Measurements from ENCODE around the gene CHI3L2. TPM values are rescaled to one million over a fixed set of nuclear protein-coding genes. Genes with fewer than 3 reads are reported as not detected.
A peak's percentile ranks its signal among the peaks of the same experiment; 100 is the strongest.

The CHI3L2 gene
- total RNA-seq, 3 donors from 2014 or later (not counting 1 experiment from before 2014, with no cell fraction given), result 13.5 to 21.1 (median 17.0) TPM

DNA sequence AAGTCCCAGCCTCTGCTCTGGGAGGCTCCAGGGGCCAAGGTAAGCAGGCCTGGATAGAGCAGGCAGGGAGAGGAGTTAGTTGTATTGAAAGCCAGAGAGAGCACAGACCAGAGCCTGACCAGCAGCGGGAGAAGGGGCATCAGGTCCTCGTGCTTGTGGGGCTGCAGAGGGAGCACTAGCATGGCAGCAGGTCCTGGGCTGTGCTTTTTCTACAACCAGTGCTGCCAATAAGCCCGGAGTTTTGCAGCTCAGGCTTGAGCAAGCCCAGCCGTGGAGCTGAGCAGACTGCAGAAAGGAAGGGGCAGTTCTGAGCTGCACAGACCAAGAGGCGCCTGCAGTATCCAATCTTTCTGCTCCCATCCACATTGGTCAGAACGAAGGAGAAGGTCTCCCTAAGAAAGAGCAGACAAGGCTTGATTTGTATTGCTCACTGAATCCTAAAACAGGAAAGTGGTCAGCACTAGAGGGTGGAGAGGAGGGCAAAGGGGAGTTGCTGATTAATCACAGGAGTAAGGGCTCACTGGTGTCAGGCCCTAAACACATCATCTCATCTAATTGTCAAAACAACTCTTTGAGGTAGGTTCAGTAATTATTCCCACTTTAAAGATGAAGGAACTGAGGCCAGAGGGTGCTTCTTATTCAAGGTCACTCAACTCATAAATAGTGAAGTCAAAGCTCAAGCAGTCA lies 29.8 kb upstream of the CHI3L2 start:
- Histone ChIP-seq H3K4me1 (ENCODE audit: control insufficient read depth, insufficient read depth, low read length) (peaks cover 96% of the 10 kb centered on the region), H3K4me3 (ENCODE audit: low read length) (peak overlapping the region; percentile 68), H3K36me3 (ENCODE audit: control insufficient read depth, insufficient read depth, low read length) (peaks cover 63% of the 10 kb centered on the region), H3K27ac (ENCODE audit: low read length) (peak overlapping the region; percentile 87), H3K27me3 (ENCODE audit: control insufficient read depth, insufficient read depth, low read length) (no peaks in the 10 kb centered on the region), H3K9me3 (ENCODE audit: control insufficient read depth, insufficient read depth, low read length) (no peaks in the 10 kb centered on the region)
- H3K9me3 Mint-ChIP-seq, result no peaks in the 10 kb centered on the region
- ATAC-seq, result no peak
- TF ChIP-seq, protein P1, sequence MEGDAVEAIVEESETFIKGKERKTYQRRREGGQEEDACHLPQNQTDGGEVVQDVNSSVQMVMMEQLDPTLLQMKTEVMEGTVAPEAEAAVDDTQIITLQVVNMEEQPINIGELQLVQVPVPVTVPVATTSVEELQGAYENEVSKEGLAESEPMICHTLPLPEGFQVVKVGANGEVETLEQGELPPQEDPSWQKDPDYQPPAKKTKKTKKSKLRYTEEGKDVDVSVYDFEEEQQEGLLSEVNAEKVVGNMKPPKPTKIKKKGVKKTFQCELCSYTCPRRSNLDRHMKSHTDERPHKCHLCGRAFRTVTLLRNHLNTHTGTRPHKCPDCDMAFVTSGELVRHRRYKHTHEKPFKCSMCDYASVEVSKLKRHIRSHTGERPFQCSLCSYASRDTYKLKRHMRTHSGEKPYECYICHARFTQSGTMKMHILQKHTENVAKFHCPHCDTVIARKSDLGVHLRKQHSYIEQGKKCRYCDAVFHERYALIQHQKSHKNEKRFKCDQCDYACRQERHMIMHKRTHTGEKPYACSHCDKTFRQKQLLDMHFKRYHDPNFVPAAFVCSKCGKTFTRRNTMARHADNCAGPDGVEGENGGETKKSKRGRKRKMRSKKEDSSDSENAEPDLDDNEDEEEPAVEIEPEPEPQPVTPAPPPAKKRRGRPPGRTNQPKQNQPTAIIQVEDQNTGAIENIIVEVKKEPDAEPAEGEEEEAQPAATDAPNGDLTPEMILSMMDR (IDR thresholded peaks at IDR 0.05), result no peak
- peaks cover 30% of the 10 kb centered on the region for H3K36me3 Mint-ChIP-seq
- peak overlapping the region; percentile 91 to 95 for H3K27ac Mint-ChIP-seq
- peaks cover 90 to 94% of the 10 kb centered on the region in 2 donors for H3K4me1 Mint-ChIP-seq
- DNase-seq, result peak in 1 of 2 donors; percentile 90
- WGBS (ENCODE audit: insufficient coverage), result 19% methylated on average over 6 of the region's 6 CpGs
- no peaks in the 10 kb centered on the region for H3K27me3 Mint-ChIP-seq (ENCODE audit: low read depth in 2 of 2)
- H3K4me3 Mint-ChIP-seq, result peak overlapping the region; percentile 94
- intact Hi-C loops (cut with micrococcal nuclease), result no loop called here

DNA sequence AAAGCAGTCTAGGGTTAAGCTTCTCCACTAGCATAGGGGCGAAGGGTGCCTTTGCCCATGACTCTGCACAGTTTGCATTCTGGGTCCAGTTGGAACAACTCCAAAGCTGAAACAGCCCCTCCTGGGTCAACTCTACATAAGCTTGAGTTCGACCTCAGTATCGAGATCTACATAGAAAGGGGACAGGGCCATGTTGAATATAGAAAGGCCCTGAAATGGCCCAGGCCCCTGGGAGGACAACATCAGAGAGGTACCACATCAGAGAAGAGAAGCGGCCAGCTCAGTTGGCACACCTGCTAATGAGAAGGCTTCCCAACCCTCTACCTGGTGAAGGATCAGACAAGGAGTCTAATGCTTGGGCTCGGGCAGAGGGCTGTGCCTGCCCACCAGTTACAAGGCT lies 28.7 kb upstream of the CHI3L2 start:
- peak in 1 of 2 donors; percentile 18 for DNase-seq
- H3K27ac Mint-ChIP-seq, result peak overlapping the region; percentile 91 to 95
- Histone ChIP-seq H3K36me3 (ENCODE audit: control insufficient read depth, insufficient read depth, low read length) (peaks cover 53% of the 10 kb centered on the region), H3K27me3 (ENCODE audit: control insufficient read depth, insufficient read depth, low read length) (no peaks in the 10 kb centered on the region), H3K27ac (ENCODE audit: low read length) (peak overlapping the region; percentile 87), H3K9me3 (ENCODE audit: control insufficient read depth, insufficient read depth, low read length) (no peaks in the 10 kb centered on the region), H3K4me1 (ENCODE audit: control insufficient read depth, insufficient read depth, low read length) (peaks cover 96% of the 10 kb centered on the region), H3K4me3 (ENCODE audit: low read length) (peak overlapping the region; percentile 68)
- WGBS (ENCODE audit: insufficient coverage), result 31% methylated on average over 5 of the region's 5 CpGs
- H3K4me3 Mint-ChIP-seq, result peak overlapping the region; percentile 94
- peaks cover 25% of the 10 kb centered on the region for H3K36me3 Mint-ChIP-seq
- no peak for ATAC-seq
- TF ChIP-seq, protein P1 (IDR thresholded peaks at IDR 0.05), result no peak
- no peaks in the 10 kb centered on the region for H3K9me3 Mint-ChIP-seq
- H3K4me1 Mint-ChIP-seq, result peaks cover 89 to 90% of the 10 kb centered on the region in 2 donors
- intact Hi-C loops (cut with micrococcal nuclease), result no loop called here
- no peaks in the 10 kb centered on the region for H3K27me3 Mint-ChIP-seq (ENCODE audit: low read depth in 2 of 2)

DNA sequence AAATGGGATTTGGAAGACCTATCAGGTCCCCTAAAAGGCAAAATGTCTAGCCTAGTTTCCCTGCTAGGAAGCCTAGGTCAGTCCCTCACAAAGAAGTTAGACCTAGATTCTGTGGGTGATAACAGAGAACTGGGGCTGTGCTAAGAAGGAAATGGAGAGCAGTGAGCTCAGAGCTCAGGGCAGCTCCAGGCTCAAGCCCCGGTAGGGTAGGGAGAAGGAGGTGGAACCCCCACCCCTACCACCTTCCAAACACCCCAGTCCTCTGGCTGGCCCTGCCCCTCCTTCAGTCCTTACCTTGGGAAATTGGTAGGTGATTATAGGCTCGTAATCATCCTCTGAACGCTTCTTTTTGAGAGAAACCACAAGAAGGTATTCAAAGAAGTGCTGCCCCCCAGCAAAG lies 28.2 kb upstream of the CHI3L2 start:
- WGBS (ENCODE audit: insufficient coverage), result 40% methylated on average over 2 of the region's 3 CpGs
- Mint-ChIP-seq H3K9me3 (no peaks in the 10 kb centered on the region), H3K4me3 (peak overlapping the region; percentile 94), H3K27ac (peak overlapping the region; percentile 91 to 95), H3K27me3 (ENCODE audit: low read depth in 2 of 2) (no peaks in the 10 kb centered on the region), H3K36me3 (peaks cover 24% of the 10 kb centered on the region), H3K4me1 (peaks cover 84 to 85% of the 10 kb centered on the region in 2 donors)
- TF ChIP-seq, protein P1 (IDR thresholded peaks at IDR 0.05), result no peak
- peak in 2 of 3 donors; percentile 21 to 35 for ATAC-seq
- Histone ChIP-seq H3K9me3 (ENCODE audit: control insufficient read depth, insufficient read depth, low read length) (no peaks in the 10 kb centered on the region), H3K4me1 (ENCODE audit: control insufficient read depth, insufficient read depth, low read length) (peaks cover 91% of the 10 kb centered on the region), H3K36me3 (ENCODE audit: control insufficient read depth, insufficient read depth, low read length) (peaks cover 49% of the 10 kb centered on the region), H3K4me3 (ENCODE audit: low read length) (peak overlapping the region; percentile 68), H3K27ac (ENCODE audit: low read length) (peak overlapping the region; percentile 87), H3K27me3 (ENCODE audit: control insufficient read depth, insufficient read depth, low read length) (no peaks in the 10 kb centered on the region)
- intact Hi-C loops (cut with micrococcal nuclease), result no loop called here
- DNase-seq, result peak in 1 of 2 donors; percentile 53

Data from natural killer cell (primary cell).